SK-N-SH treated with all-trans-retinoic acid at 6 μM for 48 hours (cell line): ENCODE data around the gene DOCK11.

ENCODE experiments used
- CSDC2 ChIP-seq: fragments of 250-450 bp; sonication (Bioruptor Pico); IDR thresholded peaks from 2 replicates; pipeline ENCODE4 v1.5.0; 2020; ENCODE audit warnings: mild to moderate bottlenecking, moderate library complexity
- ESRRG ChIP-seq: fragments of 250-450 bp; sonication (Bioruptor Pico); IDR thresholded peaks from 2 replicates; pipeline ENCODE4 v1.6.1; 2021; ENCODE audit warnings: mild to moderate bottlenecking
- ZFP30 ChIP-seq: fragments of 450-650 bp; formaldehyde crosslinking; IDR thresholded peaks from 2 replicates; pipeline ENCODE4 v1.5.0; 2022; ENCODE audit warnings: mild to moderate bottlenecking, moderate library complexity

- TF ChIP-seq ESRRG (no peak), ZFP30 (CRISPR knock-in tag) (no peak), CSDC2 (CRISPR knock-in tag) (no peak)
Measured at GRCh38 chrX:118553042-118553710, 57.6 kb downstream of the DOCK11 start.
